LNCaP clone FGC (cell line): Measurements from ENCODE around the gene CENPB.
"Not testable (repeated sequence)": the region's sequence is repeated elsewhere in the genome, so short reads cannot be mapped to it uniquely, and the experiment has no call there.

Experiments
- DNase-seq: peaks from one replicate; pipeline ENCODE4 v3.0.0-alpha.2; 2011; ENCODE audit warnings: low read depth
- H3K4me3 ChIP-seq: 2 replicates; pipeline ENCODE4 v1.5.1; 2011; ENCODE audit warnings: mild to moderate bottlenecking, low read depth, low read length, control low read depth
- TF ChIP-seq, protein P1 (sequence below): IDR thresholded peaks from 2 replicates; pipeline ENCODE4 v1.5.1; 2012; ENCODE audit warnings: mild to moderate bottlenecking; ENCODE audit not compliant: control insufficient read depth, insufficient read depth; ENCODE audit errors: extremely low read depth

The CENPB gene, protein sequence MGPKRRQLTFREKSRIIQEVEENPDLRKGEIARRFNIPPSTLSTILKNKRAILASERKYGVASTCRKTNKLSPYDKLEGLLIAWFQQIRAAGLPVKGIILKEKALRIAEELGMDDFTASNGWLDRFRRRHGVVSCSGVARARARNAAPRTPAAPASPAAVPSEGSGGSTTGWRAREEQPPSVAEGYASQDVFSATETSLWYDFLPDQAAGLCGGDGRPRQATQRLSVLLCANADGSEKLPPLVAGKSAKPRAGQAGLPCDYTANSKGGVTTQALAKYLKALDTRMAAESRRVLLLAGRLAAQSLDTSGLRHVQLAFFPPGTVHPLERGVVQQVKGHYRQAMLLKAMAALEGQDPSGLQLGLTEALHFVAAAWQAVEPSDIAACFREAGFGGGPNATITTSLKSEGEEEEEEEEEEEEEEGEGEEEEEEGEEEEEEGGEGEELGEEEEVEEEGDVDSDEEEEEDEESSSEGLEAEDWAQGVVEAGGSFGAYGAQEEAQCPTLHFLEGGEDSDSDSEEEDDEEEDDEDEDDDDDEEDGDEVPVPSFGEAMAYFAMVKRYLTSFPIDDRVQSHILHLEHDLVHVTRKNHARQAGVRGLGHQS

DNA sequence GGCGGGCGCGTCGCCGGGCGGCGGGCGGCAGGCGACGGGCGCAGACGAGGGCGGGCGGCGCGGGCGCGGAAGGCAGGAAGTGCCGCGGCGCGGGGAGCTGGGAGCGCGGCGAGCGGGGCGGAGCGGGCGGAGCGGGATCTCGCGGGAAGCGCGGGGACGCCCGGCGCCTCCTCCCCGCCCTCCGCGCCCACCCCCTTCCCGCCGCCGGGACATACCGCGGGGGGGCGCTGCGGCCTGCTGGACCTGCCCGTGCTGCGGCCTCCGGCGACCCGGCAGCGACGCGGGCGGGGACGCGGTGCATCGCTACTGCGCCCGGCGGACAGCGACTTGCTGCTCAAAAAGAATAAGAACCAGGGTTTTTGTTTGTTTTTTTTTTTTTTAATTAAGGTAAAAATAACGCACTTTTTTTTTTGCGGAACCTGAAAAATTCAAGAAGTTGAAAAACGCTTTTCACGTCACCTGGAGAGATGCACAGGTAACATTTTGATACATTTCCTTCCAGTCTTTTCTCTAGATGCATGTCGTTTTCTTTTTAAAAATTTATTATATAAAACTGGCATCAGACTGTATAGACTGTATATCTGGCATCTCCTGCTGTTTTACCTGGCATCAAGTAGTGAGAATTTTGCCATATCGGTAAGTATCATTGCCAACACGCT lies at the start of gene CENPB:
Gene CENPB (minus strand): TSS at position 76 of the 659 bp plus-strand sequence. CDS start 257 bp downstream, outside the sequence.
- no peak for DNase-seq
- H3K4me3 ChIP-seq, result peak within 1 kb of the TSS; percentile 65
- TF ChIP-seq, protein P1, sequence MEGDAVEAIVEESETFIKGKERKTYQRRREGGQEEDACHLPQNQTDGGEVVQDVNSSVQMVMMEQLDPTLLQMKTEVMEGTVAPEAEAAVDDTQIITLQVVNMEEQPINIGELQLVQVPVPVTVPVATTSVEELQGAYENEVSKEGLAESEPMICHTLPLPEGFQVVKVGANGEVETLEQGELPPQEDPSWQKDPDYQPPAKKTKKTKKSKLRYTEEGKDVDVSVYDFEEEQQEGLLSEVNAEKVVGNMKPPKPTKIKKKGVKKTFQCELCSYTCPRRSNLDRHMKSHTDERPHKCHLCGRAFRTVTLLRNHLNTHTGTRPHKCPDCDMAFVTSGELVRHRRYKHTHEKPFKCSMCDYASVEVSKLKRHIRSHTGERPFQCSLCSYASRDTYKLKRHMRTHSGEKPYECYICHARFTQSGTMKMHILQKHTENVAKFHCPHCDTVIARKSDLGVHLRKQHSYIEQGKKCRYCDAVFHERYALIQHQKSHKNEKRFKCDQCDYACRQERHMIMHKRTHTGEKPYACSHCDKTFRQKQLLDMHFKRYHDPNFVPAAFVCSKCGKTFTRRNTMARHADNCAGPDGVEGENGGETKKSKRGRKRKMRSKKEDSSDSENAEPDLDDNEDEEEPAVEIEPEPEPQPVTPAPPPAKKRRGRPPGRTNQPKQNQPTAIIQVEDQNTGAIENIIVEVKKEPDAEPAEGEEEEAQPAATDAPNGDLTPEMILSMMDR, result peak; percentile 92

DNA sequence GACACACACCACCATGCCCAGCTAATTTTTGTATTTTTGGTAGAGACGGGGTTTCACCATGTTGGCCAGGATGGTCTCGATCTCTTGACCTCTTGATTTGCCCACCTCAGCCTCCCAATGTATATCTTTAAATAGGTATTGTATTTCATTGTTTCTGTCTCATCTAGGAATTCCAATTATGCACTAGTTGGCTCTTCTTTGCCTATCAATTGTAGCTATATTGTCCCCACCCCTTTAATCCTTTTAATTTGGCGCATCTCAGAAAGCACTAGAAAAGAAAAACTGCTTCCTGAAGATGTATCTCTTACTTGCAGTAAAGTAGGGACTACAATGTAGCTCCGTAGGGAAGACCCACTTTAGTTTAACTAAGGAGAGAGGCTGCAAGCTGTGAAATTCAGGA lies 49.6 kb upstream of the CENPB start:
- H3K4me3 ChIP-seq, result no peak overlapping the region

DNA sequence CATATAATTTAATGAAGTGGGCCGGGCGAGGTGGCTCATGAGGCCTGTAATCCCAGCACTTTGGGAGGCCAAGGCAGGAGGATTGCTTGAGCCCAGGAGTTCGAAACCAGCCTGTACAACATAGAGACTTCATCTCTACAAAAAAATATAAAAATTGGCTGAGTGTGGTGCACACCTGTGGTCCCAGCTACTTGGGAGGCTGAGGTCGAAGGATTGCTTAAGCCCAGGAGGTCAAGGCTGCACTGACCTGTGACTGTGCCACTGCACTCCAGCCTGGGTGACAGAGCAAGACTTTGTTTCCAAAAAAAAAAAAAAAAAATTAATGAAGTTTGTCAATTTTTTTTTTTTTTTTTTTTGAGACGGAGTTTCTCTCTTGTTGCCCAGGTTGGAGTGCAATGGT lies 43.4 kb upstream of the CENPB start:
- not testable (repeated sequence) for DNase-seq, H3K4me3 ChIP-seq

More for the DNA sequence above, 49.6 kb upstream of the CENPB start:
- TF ChIP-seq, protein P1, result no peak
- no peak for DNase-seq

DNA sequence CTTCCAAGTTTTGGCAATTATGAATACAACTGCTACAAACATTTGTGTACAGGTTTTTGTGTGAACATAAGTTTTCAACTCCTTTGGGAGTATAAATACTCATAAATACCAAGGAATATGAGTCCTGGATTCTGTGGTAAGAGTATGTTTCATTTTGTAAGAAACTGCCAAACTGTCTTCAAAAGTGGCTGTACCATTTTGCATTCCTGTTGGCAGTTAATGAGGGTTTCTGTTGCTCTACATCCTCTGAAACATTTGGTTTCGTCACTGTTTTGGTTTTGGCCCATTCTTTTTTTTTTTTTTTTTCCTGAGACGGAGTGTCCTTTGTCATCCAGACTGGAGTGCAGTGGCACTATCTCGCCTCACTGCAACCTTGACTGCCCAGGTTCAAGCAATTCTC lies 42.3 kb upstream of the CENPB start:
- no peak overlapping the region for H3K4me3 ChIP-seq
- TF ChIP-seq, protein P1, result no peak
- no peak for DNase-seq

DNA sequence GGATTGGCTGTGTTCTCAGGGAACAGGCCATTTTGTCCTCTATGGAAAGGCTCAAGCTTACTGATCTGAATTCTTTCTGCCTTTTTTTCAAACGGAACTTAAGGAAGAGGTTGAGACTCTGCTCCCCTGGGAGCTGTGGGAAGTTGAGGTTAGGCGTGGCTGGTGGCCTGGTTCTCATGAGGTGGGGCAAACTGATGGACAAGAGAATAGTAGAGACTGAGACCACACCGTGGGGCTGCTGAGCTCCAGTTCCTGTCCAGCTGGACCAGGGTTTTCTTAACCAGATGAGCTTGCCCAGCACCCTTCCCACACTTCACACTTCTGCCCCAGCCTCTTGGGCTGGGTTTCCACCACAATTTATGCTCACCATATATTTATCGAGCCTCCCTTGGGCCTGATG lies 39.9 kb upstream of the CENPB start:
- no peak overlapping the region for H3K4me3 ChIP-seq
- no peak for DNase-seq
- TF ChIP-seq, protein P1, result no peak

DNA sequence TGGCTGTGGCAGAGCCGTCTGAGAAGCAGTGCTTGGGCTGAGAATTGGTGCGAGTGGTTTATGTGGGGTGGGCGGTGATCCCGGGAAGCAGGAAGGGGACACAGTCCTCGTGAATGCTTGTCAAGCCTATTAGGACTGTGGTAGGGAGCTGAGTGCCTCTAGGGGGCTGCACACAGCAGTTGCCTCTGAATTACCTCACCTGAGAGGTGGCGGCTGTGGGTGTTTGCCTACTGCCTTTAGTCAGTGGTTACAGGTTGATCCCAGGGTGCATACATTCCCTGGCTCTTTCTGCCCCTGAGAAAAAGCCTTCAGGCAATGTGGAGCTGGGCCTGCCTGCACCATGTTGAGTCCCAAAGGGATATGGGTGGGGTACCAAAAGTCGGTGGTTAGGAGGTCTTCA lies 39.0 kb upstream of the CENPB start:
- no peak overlapping the region for H3K4me3 ChIP-seq
- no peak for DNase-seq
- TF ChIP-seq, protein P1, result no peak

DNA sequence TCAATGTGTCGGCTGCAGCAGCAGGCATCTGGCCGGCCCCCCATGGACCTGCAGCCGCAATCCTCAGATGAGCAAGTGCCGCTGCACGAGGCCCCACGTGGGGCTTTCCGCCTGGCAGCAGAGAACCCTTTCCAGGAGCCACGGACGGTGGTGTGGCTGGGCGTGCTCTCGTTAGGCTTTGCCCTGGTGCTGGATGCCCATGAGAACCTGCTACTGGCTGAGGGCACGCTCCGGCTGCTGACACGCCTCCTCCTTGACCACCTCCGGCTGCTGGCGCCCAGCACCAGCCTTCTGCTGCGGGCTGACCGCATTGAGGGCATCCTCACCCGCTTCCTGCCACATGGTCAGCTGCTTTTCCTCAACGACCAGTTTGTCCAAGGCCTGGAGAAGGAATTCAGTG lies 37.3 kb upstream of the CENPB start:
- TF ChIP-seq, protein P1, result no peak
- DNase-seq, result no peak
- no peak overlapping the region for H3K4me3 ChIP-seq
